Hepatocyte (in vitro differentiated cells): ENCODE results near the gene NRP1. TPM values are rescaled to one million over a fixed set of nuclear protein-coding genes. Genes with fewer than 3 reads are reported as not detected.

ENCODE experiments used
- DNase-seq: peaks from one replicate; pipeline ENCODE4 v3.0.0-alpha.2; 2016; ENCODE audit warnings: low spot score
- H2AFZ ChIP-seq: fragments of 200-600 bp; sonication (generic); 2 replicates; pipeline ENCODE4 v1.6.0; 2016; ENCODE audit warnings: antibody characterized with exemption, mild to moderate bottlenecking
- H3K27ac ChIP-seq: fragments of 200-600 bp; sonication (generic); 2 replicates; pipeline ENCODE4 v1.5.1; 2016; ENCODE audit warnings: mild to moderate bottlenecking
- H3K27me3 ChIP-seq: fragments of 200-600 bp; sonication (generic); 2 replicates; pipeline ENCODE4 v1.6.1; 2016
- H3K36me3 ChIP-seq: fragments of 200-600 bp; sonication (generic); replicated peaks from 2 replicates; pipeline ENCODE4 v1.5.1; 2016; ENCODE audit warnings: low read depth; ENCODE audit not compliant: insufficient read depth
- H3K4me1 ChIP-seq: fragments of 200-600 bp; sonication (generic); 2 replicates; pipeline ENCODE4 v1.5.1; 2016; ENCODE audit warnings: mild to moderate bottlenecking, moderate library complexity; ENCODE audit not compliant: insufficient read depth
- H3K4me2 ChIP-seq: fragments of 200-600 bp; sonication (generic); 2 replicates; pipeline ENCODE4 v1.6.0; 2016
- H3K4me3 ChIP-seq: fragments of 200-600 bp; sonication (generic); 2 replicates; pipeline ENCODE4 v1.5.1; 2016; ENCODE audit warnings: mild to moderate bottlenecking
- H3K79me2 ChIP-seq: fragments of 200-600 bp; sonication (generic); 2 replicates; pipeline ENCODE4 v1.6.0; 2017; ENCODE audit warnings: mild to moderate bottlenecking
- H3K9me2 ChIP-seq: fragments of 200-600 bp; sonication (generic); replicated peaks from 2 replicates; pipeline ENCODE4 v1.6.0; 2017; ENCODE audit warnings: mild to moderate bottlenecking; ENCODE audit not compliant: insufficient read depth
- H3K9me3 ChIP-seq: fragments of 200-600 bp; sonication (generic); 2 replicates; pipeline ENCODE4 v1.5.1; 2016; ENCODE audit warnings: low read depth, mild to moderate bottlenecking
- H4K20me1 ChIP-seq: fragments of 200-600 bp; sonication (generic); 2 replicates; pipeline ENCODE4 v1.6.0; 2016; ENCODE audit warnings: mild to moderate bottlenecking; ENCODE audit not compliant: insufficient read depth, poor library complexity, severe bottlenecking
- EZH2 ChIP-seq: fragments of 200-600 bp; sonication (generic); IDR thresholded peaks from 2 replicates; pipeline ENCODE4 v1.6.1; 2016; ENCODE audit warnings: antibody characterized with exemption, mild to moderate bottlenecking, borderline replicate concordance
- EZH2phosphoT487 ChIP-seq: fragments of 200-600 bp; sonication (generic); IDR thresholded peaks from one replicate; pipeline ENCODE4 v1.6.1; 2018; ENCODE audit warnings: antibody characterized with exemption, mild to moderate bottlenecking, low read depth, moderate library complexity; ENCODE audit not compliant: unreplicated experiment, severe bottlenecking
- WGBS: methylation state at CpG from one replicate; pipeline ENCODE4 v1.1.6; 2016; ENCODE audit warnings: low lambda C conversion rate; ENCODE audit errors: missing lambda C conversion rate; 5-methylcytosine and 5-hydroxymethylcytosine counted together
- polyA plus RNA-seq: library from polyadenylated mRNA; unstranded; fragments of >200 nt; fragmentation: Nextera tagmentation; extraction: Ambion mirVana; gene quantifications from 2 replicates; pipeline ENCODE4 v1.2.1, GENCODE V29; 2016
- total RNA-seq: library from RNA; depleted of rRNA; stranded (reverse); fragments of >200 nt; gene quantifications from 2 replicates; pipeline ENCODE4 v1.2.3, GENCODE V29; 2014
- TF ChIP-seq, protein P1 (sequence below): fragments of 200-600 bp; sonication (generic); IDR thresholded peaks from 2 replicates; pipeline ENCODE4 v1.5.1; 2016; ENCODE audit warnings: antibody characterized with exemption, mild to moderate bottlenecking; ENCODE audit not compliant: poor library complexity

The NRP1 gene
- total and polyA plus RNA-seq, 2 experiments from 2014 or later, result 32.2 to 46.9 TPM

- Histone ChIP-seq H2AFZ (no peak overlapping the region), H3K4me2 (no peak overlapping the region)
- TF ChIP-seq EZH2phosphoT487 (no peak), EZH2 (no peak)
- TF ChIP-seq, protein P1, sequence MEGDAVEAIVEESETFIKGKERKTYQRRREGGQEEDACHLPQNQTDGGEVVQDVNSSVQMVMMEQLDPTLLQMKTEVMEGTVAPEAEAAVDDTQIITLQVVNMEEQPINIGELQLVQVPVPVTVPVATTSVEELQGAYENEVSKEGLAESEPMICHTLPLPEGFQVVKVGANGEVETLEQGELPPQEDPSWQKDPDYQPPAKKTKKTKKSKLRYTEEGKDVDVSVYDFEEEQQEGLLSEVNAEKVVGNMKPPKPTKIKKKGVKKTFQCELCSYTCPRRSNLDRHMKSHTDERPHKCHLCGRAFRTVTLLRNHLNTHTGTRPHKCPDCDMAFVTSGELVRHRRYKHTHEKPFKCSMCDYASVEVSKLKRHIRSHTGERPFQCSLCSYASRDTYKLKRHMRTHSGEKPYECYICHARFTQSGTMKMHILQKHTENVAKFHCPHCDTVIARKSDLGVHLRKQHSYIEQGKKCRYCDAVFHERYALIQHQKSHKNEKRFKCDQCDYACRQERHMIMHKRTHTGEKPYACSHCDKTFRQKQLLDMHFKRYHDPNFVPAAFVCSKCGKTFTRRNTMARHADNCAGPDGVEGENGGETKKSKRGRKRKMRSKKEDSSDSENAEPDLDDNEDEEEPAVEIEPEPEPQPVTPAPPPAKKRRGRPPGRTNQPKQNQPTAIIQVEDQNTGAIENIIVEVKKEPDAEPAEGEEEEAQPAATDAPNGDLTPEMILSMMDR, result no peak
Measured at GRCh38 chr10:33376476-33376875, 42.0 kb upstream of the NRP1 start.

GRCh38 chr10:33373263-33373662, 38.8 kb upstream of the NRP1 start:
- WGBS, result 91% methylated on average over 2 of the region's 2 CpGs
- Histone ChIP-seq H3K9me2 (no peaks in the 10 kb centered on the region), H3K36me3 (no peaks in the 10 kb centered on the region), H3K4me3 (no peak overlapping the region), H4K20me1 (no peaks in the 10 kb centered on the region), H2AFZ (no peak overlapping the region), H3K4me1 (no peaks in the 10 kb centered on the region), H3K79me2 (no peaks in the 10 kb centered on the region), H3K4me2 (no peak overlapping the region), H3K27ac (no peak overlapping the region), H3K27me3 (no peaks in the 10 kb centered on the region), H3K9me3 (no peaks in the 10 kb centered on the region)
- TF ChIP-seq EZH2, result no peak
- TF ChIP-seq, protein P1, result no peak
- no peak for TF ChIP-seq EZH2phosphoT487
- no peak for DNase-seq

More at GRCh38 chr10:33376476-33376875, 42.0 kb upstream of the NRP1 start:
- Histone ChIP-seq H3K4me1 (peaks cover 1% of the 10 kb centered on the region), H3K36me3 (no peaks in the 10 kb centered on the region), H3K79me2 (no peaks in the 10 kb centered on the region), H3K27me3 (no peaks in the 10 kb centered on the region), H4K20me1 (no peaks in the 10 kb centered on the region), H3K27ac (no peak overlapping the region), H3K9me3 (no peaks in the 10 kb centered on the region), H3K4me3 (no peak overlapping the region), H3K9me2 (no peaks in the 10 kb centered on the region)
- DNase-seq, result no peak
- WGBS, result 90% methylated on average over 2 of the region's 2 CpGs

GRCh38 chr10:33371234-33371633, 36.8 kb upstream of the NRP1 start:
- Histone ChIP-seq H3K4me1 (no peaks in the 10 kb centered on the region), H3K9me2 (no peaks in the 10 kb centered on the region), H3K79me2 (no peaks in the 10 kb centered on the region), H3K9me3 (no peaks in the 10 kb centered on the region), H3K27me3 (no peaks in the 10 kb centered on the region), H4K20me1 (no peaks in the 10 kb centered on the region), H3K4me2 (no peak overlapping the region), H3K27ac (no peak overlapping the region), H2AFZ (no peak overlapping the region), H3K4me3 (no peak overlapping the region), H3K36me3 (no peaks in the 10 kb centered on the region)
- TF ChIP-seq EZH2 (no peak), EZH2phosphoT487 (no peak)
- TF ChIP-seq, protein P1, result no peak
- DNase-seq, result no peak
- 58% methylated on average over 4 of the region's 4 CpGs for WGBS

GRCh38 chr10:33370434-33370930, 36.0 kb upstream of the NRP1 start:
- Histone ChIP-seq H3K4me3 (no peak overlapping the region), H3K27me3 (no peaks in the 10 kb centered on the region), H2AFZ (no peak overlapping the region), H3K9me3 (no peaks in the 10 kb centered on the region), H3K4me2 (no peak overlapping the region), H3K9me2 (no peaks in the 10 kb centered on the region), H3K79me2 (no peaks in the 10 kb centered on the region), H3K4me1 (no peaks in the 10 kb centered on the region), H3K27ac (no peak overlapping the region), H3K36me3 (no peaks in the 10 kb centered on the region), H4K20me1 (no peaks in the 10 kb centered on the region)
- TF ChIP-seq EZH2phosphoT487 (no peak), EZH2 (no peak)
- TF ChIP-seq, protein P1, result no peak
- 100% methylated on average over 2 of the region's 2 CpGs for WGBS
- DNase-seq, result no peak
